HEK293 (cell line): ENCODE results near the gene FSCN2.

Source experiments
- GLI4 ChIP-seq: fragments of 450-650 bp; formaldehyde crosslinking; IDR thresholded peaks from 2 replicates; pipeline ENCODE4 v1.5.1; 2016; ENCODE audit warnings: missing biosample characterization, missing genetic modification characterization
- HOXD13 ChIP-seq: sonication (generic); formaldehyde crosslinking; IDR thresholded peaks from 2 replicates; pipeline ENCODE4 v1.8.0; 2022; ENCODE audit warnings: missing genetic modification reagents, borderline replicate concordance
- SCRT1 ChIP-seq: fragments of 450-650 bp; formaldehyde crosslinking; IDR thresholded peaks from 2 replicates; pipeline ENCODE4 v1.5.1; 2016; ENCODE audit warnings: missing biosample characterization, missing genetic modification characterization, borderline replicate concordance
- ZBTB48 ChIP-seq: fragments of 450-650 bp; formaldehyde crosslinking; IDR thresholded peaks from 2 replicates; pipeline ENCODE4 v1.5.1; 2016; ENCODE audit warnings: missing biosample characterization, missing genetic modification characterization
- ZFP3 ChIP-seq: fragments of 450-650 bp; formaldehyde crosslinking; IDR thresholded peaks from 2 replicates; pipeline ENCODE4 v1.5.1; 2016; ENCODE audit warnings: low read depth, missing biosample characterization, missing genetic modification characterization
- ZNF10 ChIP-seq: fragments of 450-650 bp; formaldehyde crosslinking; IDR thresholded peaks from 2 replicates; pipeline ENCODE4 v1.5.1; 2017; ENCODE audit warnings: missing biosample characterization, missing genetic modification characterization
- ZNF274 ChIP-seq, 2 experiments: fragments of 200-500 bp in 1 of 2; fragments of 450-650 bp in 1 of 2; sonication (Bioruptor generic) in 1 of 2; formaldehyde crosslinking in 1 of 2; IDR thresholded peaks; 2 replicates each; pipeline versions ENCODE4 v1.5.1 to v1.6.1; 2014 to 2016; ENCODE audit warnings: borderline replicate concordance in 1 of 2, inconsistent platforms in 1 of 2, low read length in 1 of 2, missing biosample characterization in 1 of 2, missing genetic modification characterization in 1 of 2
- ZNF777 ChIP-seq: fragments of 450-650 bp; formaldehyde crosslinking; IDR thresholded peaks from 2 replicates; pipeline ENCODE4 v1.5.1; 2017; ENCODE audit warnings: missing biosample characterization, missing genetic modification characterization, borderline replicate concordance
- TF ChIP-seq, protein P1 (sequence below): fragments of 450-650 bp; formaldehyde crosslinking; IDR thresholded peaks from 2 replicates; pipeline ENCODE4 v1.5.1; 2016; ENCODE audit warnings: missing biosample characterization, missing genetic modification characterization, borderline replicate concordance
- TF ChIP-seq, protein P2 (sequence below): fragments of 450-650 bp; formaldehyde crosslinking; IDR thresholded peaks from 2 replicates; pipeline ENCODE4 v1.5.1; 2017; ENCODE audit warnings: missing biosample characterization, missing genetic modification characterization
- TF ChIP-seq, protein P3 (sequence below): fragments of 450-650 bp; formaldehyde crosslinking; IDR thresholded peaks from 2 replicates; pipeline ENCODE4 v1.5.1; 2017; ENCODE audit warnings: missing biosample characterization, missing genetic modification characterization
- TF ChIP-seq, protein P4 (sequence below): fragments of 450-650 bp; formaldehyde crosslinking; IDR thresholded peaks from 2 replicates; pipeline ENCODE4 v1.5.1; 2016; ENCODE audit warnings: missing biosample characterization, missing genetic modification characterization
- TF ChIP-seq, protein P5 (sequence below): fragments of 450-650 bp; formaldehyde crosslinking; IDR thresholded peaks from 2 replicates; pipeline ENCODE4 v1.5.1; 2016; ENCODE audit warnings: missing biosample characterization, missing genetic modification characterization

FSCN2 gene

DNA sequence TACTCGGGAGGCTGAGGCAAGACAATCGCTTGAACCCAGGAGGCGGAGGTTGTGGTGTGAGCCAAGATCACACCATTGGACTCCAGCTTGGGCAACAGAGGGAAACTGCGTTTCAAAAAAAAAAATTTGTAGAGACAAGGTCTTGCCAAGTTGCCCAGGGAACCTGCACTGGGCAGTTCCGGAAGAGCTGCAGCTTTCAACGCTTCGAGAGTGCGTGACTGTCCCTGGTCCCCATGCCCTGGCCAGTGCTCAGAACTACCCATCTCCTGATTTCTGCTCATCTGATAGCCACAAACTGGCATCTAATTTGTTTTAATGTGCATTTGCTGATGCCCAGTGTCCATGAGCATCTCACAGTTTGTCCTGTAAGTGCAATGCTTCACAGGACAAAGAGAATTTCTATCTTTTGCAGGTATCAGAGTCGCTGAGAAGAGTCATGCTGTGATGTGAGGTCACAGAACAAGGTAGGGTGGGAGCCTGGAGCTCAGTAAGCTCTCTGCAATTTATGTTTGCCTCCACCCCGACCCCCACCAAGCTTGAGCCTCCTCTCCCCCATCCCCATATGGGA is 19.5 kb upstream of the FSCN2 start (continued):
- TF ChIP-seq, protein P1, sequence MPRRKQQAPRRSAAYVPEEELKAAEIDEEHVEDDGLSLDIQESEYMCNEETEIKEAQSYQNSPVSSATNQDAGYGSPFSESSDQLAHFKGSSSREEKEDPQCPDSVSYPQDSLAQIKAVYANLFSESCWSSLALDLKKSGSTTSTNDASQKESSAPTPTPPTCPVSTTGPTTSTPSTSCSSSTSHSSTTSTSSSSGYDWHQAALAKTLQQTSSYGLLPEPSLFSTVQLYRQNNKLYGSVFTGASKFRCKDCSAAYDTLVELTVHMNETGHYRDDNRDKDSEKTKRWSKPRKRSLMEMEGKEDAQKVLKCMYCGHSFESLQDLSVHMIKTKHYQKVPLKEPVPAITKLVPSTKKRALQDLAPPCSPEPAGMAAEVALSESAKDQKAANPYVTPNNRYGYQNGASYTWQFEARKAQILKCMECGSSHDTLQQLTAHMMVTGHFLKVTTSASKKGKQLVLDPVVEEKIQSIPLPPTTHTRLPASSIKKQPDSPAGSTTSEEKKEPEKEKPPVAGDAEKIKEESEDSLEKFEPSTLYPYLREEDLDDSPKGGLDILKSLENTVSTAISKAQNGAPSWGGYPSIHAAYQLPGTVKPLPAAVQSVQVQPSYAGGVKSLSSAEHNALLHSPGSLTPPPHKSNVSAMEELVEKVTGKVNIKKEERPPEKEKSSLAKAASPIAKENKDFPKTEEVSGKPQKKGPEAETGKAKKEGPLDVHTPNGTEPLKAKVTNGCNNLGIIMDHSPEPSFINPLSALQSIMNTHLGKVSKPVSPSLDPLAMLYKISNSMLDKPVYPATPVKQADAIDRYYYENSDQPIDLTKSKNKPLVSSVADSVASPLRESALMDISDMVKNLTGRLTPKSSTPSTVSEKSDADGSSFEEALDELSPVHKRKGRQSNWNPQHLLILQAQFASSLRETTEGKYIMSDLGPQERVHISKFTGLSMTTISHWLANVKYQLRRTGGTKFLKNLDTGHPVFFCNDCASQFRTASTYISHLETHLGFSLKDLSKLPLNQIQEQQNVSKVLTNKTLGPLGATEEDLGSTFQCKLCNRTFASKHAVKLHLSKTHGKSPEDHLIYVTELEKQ (tag by site-specific recombination) = no peak
- TF ChIP-seq, protein P2, sequence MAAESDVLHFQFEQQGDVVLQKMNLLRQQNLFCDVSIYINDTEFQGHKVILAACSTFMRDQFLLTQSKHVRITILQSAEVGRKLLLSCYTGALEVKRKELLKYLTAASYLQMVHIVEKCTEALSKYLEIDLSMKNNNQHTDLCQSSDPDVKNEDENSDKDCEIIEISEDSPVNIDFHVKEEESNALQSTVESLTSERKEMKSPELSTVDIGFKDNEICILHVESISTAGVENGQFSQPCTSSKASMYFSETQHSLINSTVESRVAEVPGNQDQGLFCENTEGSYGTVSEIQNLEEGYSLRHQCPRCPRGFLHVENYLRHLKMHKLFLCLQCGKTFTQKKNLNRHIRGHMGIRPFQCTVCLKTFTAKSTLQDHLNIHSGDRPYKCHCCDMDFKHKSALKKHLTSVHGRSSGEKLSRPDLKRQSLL (tag by site-specific recombination) = no peak
- no peak for TF ChIP-seq ZBTB48 (tag by site-specific recombination)
- TF ChIP-seq, protein P3, sequence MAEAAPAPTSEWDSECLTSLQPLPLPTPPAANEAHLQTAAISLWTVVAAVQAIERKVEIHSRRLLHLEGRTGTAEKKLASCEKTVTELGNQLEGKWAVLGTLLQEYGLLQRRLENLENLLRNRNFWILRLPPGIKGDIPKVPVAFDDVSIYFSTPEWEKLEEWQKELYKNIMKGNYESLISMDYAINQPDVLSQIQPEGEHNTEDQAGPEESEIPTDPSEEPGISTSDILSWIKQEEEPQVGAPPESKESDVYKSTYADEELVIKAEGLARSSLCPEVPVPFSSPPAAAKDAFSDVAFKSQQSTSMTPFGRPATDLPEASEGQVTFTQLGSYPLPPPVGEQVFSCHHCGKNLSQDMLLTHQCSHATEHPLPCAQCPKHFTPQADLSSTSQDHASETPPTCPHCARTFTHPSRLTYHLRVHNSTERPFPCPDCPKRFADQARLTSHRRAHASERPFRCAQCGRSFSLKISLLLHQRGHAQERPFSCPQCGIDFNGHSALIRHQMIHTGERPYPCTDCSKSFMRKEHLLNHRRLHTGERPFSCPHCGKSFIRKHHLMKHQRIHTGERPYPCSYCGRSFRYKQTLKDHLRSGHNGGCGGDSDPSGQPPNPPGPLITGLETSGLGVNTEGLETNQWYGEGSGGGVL (tag by site-specific recombination) = peak; percentile 61
- TF ChIP-seq, protein P4, sequence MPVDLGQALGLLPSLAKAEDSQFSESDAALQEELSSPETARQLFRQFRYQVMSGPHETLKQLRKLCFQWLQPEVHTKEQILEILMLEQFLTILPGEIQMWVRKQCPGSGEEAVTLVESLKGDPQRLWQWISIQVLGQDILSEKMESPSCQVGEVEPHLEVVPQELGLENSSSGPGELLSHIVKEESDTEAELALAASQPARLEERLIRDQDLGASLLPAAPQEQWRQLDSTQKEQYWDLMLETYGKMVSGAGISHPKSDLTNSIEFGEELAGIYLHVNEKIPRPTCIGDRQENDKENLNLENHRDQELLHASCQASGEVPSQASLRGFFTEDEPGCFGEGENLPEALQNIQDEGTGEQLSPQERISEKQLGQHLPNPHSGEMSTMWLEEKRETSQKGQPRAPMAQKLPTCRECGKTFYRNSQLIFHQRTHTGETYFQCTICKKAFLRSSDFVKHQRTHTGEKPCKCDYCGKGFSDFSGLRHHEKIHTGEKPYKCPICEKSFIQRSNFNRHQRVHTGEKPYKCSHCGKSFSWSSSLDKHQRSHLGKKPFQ (tag by site-specific recombination) = peak; percentile 98
- TF ChIP-seq, protein P5, sequence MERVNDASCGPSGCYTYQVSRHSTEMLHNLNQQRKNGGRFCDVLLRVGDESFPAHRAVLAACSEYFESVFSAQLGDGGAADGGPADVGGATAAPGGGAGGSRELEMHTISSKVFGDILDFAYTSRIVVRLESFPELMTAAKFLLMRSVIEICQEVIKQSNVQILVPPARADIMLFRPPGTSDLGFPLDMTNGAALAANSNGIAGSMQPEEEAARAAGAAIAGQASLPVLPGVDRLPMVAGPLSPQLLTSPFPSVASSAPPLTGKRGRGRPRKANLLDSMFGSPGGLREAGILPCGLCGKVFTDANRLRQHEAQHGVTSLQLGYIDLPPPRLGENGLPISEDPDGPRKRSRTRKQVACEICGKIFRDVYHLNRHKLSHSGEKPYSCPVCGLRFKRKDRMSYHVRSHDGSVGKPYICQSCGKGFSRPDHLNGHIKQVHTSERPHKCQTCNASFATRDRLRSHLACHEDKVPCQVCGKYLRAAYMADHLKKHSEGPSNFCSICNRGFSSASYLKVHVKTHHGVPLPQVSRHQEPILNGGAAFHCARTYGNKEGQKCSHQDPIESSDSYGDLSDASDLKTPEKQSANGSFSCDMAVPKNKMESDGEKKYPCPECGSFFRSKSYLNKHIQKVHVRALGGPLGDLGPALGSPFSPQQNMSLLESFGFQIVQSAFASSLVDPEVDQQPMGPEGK (tag by site-specific recombination) = peak; percentile 17; the same call in 1 of the 2 replicates
- no peak for TF ChIP-seq ZFP3 (tag by site-specific recombination)
- no peak for TF ChIP-seq ZNF10 (tag by site-specific recombination)
- peak; percentile 10; the same call in 1 of the 2 replicates for TF ChIP-seq GLI4 (tag by site-specific recombination)
- TF ChIP-seq SCRT1 (tag by site-specific recombination) = no peak
- no peak for TF ChIP-seq HOXD13 (CRISPR knock-in tag)
- no peak for TF ChIP-seq ZNF777 (tag by site-specific recombination)
- no peak for TF ChIP-seq ZNF274 (IDR thresholded peaks at IDR 0.05; ENCODE audit: low read length)
- no peak for TF ChIP-seq ZNF274 (tag by site-specific recombination; IDR thresholded peaks at IDR 0.05; ENCODE audit: borderline replicate concordance)
- TF ChIP-seq, all 188 proteins: peak for 5
